Spinal cord (tissue), 10 donors: ENCODE data around the gene BCL2. TPM values are rescaled to one million over a fixed set of nuclear protein-coding genes. Genes with fewer than 3 reads are reported as not detected.
A peak's percentile ranks its signal among the peaks of the same experiment; 100 is the strongest.

Source experiments
- DNase-seq, 6 donors: peaks; one replicate each; pipeline versions ENCODE4 v3.0.0 to v3.0.0-alpha.2; 2013 to 2015; ENCODE audit warnings: low spot score in 6 of 6, low read depth in 4 of 6
- H3K27ac ChIP-seq: one replicate; pipeline ENCODE4 v1.5.1; 2013; ENCODE audit warnings: low read depth, low read length, control low read depth
- H3K27me3 ChIP-seq: one replicate; pipeline ENCODE4 v1.6.1; 2013; ENCODE audit warnings: low read length; ENCODE audit not compliant: control insufficient read depth, insufficient read depth
- H3K36me3 ChIP-seq: one replicate; pipeline ENCODE4 v1.6.1; 2013; ENCODE audit warnings: low read length; ENCODE audit not compliant: control insufficient read depth, insufficient read depth
- H3K4me1 ChIP-seq: one replicate; pipeline ENCODE4 v1.6.1; 2013; ENCODE audit warnings: low read length; ENCODE audit not compliant: control insufficient read depth, insufficient read depth
- H3K4me3 ChIP-seq: one replicate; pipeline ENCODE4 v1.5.1; 2013; ENCODE audit warnings: low read depth, low read length, control low read depth
- H3K9me3 ChIP-seq: one replicate; pipeline ENCODE4 v1.6.1; 2013; ENCODE audit warnings: low read length; ENCODE audit not compliant: control insufficient read depth, insufficient read depth
- WGBS: methylation state at CpG from one replicate; pipeline ENCODE4 v1.1.5; 2013; ENCODE audit warnings: missing lambda C conversion rate; ENCODE audit not compliant: insufficient coverage; 5-methylcytosine and 5-hydroxymethylcytosine counted together
- polyA plus RNA-seq, 2 donors: library from polyadenylated mRNA; unstranded; fragments of 120-200 nt; gene quantifications; one replicate each; pipeline ENCODE4 v1.2.1, GENCODE V29; 2013; ENCODE audit not compliant: insufficient read length in 2 of 2
- total RNA-seq, 2 donors: library from RNA; depleted of rRNA in 1 of 2; stranded (reverse); fragments of 120-200 nt in 1 of 2; fragments of >200 nt in 1 of 2; gene quantifications; one replicate each; pipeline versions ENCODE4 v1.2.3 to v1.2.4, GENCODE V29; 2013 to 2014
- donor health status: healthy.

The BCL2 gene
- total and polyA plus RNA-seq, 4 donors, result 14.4 to 34.4 (median 23.7) TPM

- Histone ChIP-seq H3K4me1 (peaks cover 32% of the 10 kb centered on the region), H3K27me3 (no peaks in the 10 kb centered on the region), H3K36me3 (no peaks in the 10 kb centered on the region), H3K27ac (no peak overlapping the region), H3K4me3 (no peak overlapping the region), H3K9me3 (no peaks in the 10 kb centered on the region)
- DNase-seq, result peak in 1 of 6 donors; percentile 23
These were observed 36.8 kb downstream of the BCL2 start for GRCh38 chr18:63282793-63283192.

- Histone ChIP-seq H3K4me3 (no peak overlapping the region), H3K27ac (no peak overlapping the region), H3K4me1 (no peaks in the 10 kb centered on the region), H3K27me3 (no peaks in the 10 kb centered on the region), H3K9me3 (no peaks in the 10 kb centered on the region), H3K36me3 (no peaks in the 10 kb centered on the region)
- no peak for DNase-seq
- 100% methylated on average over 4 of the region's 13 CpGs for WGBS
These were observed 46.2 kb downstream of the BCL2 start for GRCh38 chr18:63273222-63273927.

- Histone ChIP-seq H3K36me3 (no peaks in the 10 kb centered on the region), H3K4me1 (no peaks in the 10 kb centered on the region), H3K27me3 (no peaks in the 10 kb centered on the region), H3K27ac (no peak overlapping the region), H3K9me3 (no peaks in the 10 kb centered on the region), H3K4me3 (no peak overlapping the region)
- WGBS, result no CpG with 5 or more reads among the region's 1 CpG
- DNase-seq, result no peak
These were observed 46.9 kb downstream of the BCL2 start for GRCh38 chr18:63272638-63273037.

GRCh38 chr18:63271881-63272299 lies 47.7 kb downstream of the BCL2 start:
- H3K4me3 ChIP-seq, result no peak overlapping the region
- 83% methylated on average over 1 of the region's 3 CpGs for WGBS
- no peaks in the 10 kb centered on the region for H3K27me3 ChIP-seq
- H3K36me3 ChIP-seq, result peaks cover 3% of the 10 kb centered on the region
- H3K4me1 ChIP-seq, result peaks cover 4% of the 10 kb centered on the region
- DNase-seq, result no peak
- H3K9me3 ChIP-seq, result no peaks in the 10 kb centered on the region
- no peak overlapping the region for H3K27ac ChIP-seq

GRCh38 chr18:63271148-63271547 lies 48.4 kb downstream of the BCL2 start:
- Histone ChIP-seq H3K36me3 (peaks cover 3% of the 10 kb centered on the region), H3K4me3 (no peak overlapping the region), H3K4me1 (peaks cover 6% of the 10 kb centered on the region), H3K9me3 (no peaks in the 10 kb centered on the region), H3K27ac (no peak overlapping the region), H3K27me3 (no peaks in the 10 kb centered on the region)
- WGBS, result 100% methylated on average over 2 of the region's 4 CpGs
- DNase-seq, result no peak

- Histone ChIP-seq H3K27ac (no peak overlapping the region), H3K36me3 (peaks cover 3% of the 10 kb centered on the region), H3K4me3 (no peak overlapping the region), H3K4me1 (peaks cover 20% of the 10 kb centered on the region), H3K9me3 (no peaks in the 10 kb centered on the region), H3K27me3 (no peaks in the 10 kb centered on the region)
- WGBS, result no CpG with 5 or more reads among the region's 8 CpGs
- peak in 1 of 6 donors; percentile 51 for DNase-seq
These were observed 51.4 kb downstream of the BCL2 start for GRCh38 chr18:63267975-63268721.

- no peak for DNase-seq
- Histone ChIP-seq H3K27me3 (no peaks in the 10 kb centered on the region), H3K4me3 (no peak overlapping the region), H3K36me3 (peaks cover 3% of the 10 kb centered on the region), H3K4me1 (peaks cover 29% of the 10 kb centered on the region), H3K9me3 (no peaks in the 10 kb centered on the region), H3K27ac (no peak overlapping the region)
- 87% methylated on average over 8 of the region's 8 CpGs for WGBS
These were observed 52.4 kb downstream of the BCL2 start for GRCh38 chr18:63266888-63267790.

- WGBS, result no CpG with 5 or more reads among the region's 3 CpGs
- peaks cover 31% of the 10 kb centered on the region for H3K4me1 ChIP-seq
- no peaks in the 10 kb centered on the region for H3K9me3 ChIP-seq
- DNase-seq, result no peak
- no peaks in the 10 kb centered on the region for H3K27me3 ChIP-seq
- no peak overlapping the region for H3K27ac ChIP-seq
- no peak overlapping the region for H3K4me3 ChIP-seq
- H3K36me3 ChIP-seq, result peaks cover 3% of the 10 kb centered on the region
These were observed 54.2 kb downstream of the BCL2 start for GRCh38 chr18:63265326-63265725.

- 75% methylated on average over 7 of the region's 9 CpGs for WGBS
- no peaks in the 10 kb centered on the region for H3K9me3 ChIP-seq
- no peak overlapping the region for H3K4me3 ChIP-seq
- H3K27ac ChIP-seq, result no peak overlapping the region
- H3K4me1 ChIP-seq, result peaks cover 32% of the 10 kb centered on the region
- H3K36me3 ChIP-seq, result peaks cover 3% of the 10 kb centered on the region
- no peaks in the 10 kb centered on the region for H3K27me3 ChIP-seq
- DNase-seq, result no peak
These were observed 54.7 kb downstream of the BCL2 start for GRCh38 chr18:63264871-63265270.
